ENCODE measurements around the gene TMEM125. TPM values are rescaled to one million over a fixed set of nuclear protein-coding genes. Genes with fewer than 3 reads are reported as not detected.

TMEM125 gene
- total RNA-seq, 1 donor from 2014 or later: 0.52 TPM

DNA sequence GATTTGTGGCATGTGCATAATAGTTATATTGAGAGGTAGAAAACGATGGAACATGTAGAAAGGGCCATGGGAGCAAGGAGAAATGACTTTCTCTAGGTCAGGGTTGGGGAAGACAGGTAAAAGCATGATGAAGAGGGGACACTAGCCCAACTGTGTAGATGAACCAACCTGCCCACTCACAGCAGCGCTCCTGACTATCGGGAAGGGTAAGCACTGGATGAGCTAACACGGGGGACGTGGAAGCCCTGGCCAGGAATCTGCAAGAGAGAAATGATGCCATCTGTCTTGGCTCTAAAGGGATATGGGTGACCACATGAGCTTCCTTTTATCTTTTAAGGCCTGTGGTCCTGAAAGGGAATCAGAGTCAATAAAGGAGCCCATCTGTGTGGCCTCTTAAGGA lies 36.2 kb upstream of the TMEM125 start:
- peaks cover 6 to 11% (median 7%) of the 10 kb centered on the region in 3 donors for H3K4me1 ChIP-seq (ENCODE audit: control insufficient read depth in 3 of 3, insufficient read depth in 3 of 3, low read length in 3 of 3)
- H3K9me3 ChIP-seq (ENCODE audit: control insufficient read depth in 3 of 3, low read length in 3 of 3): no peaks in the 10 kb centered on the region
- H3K27ac ChIP-seq (ENCODE audit: low read depth, low read length): no peak overlapping the region
- H3K9ac ChIP-seq (ENCODE audit: low read depth in 1 of 3, low read length in 3 of 3): no peak overlapping the region
- H3K36me3 ChIP-seq (ENCODE audit: control insufficient read depth in 3 of 3, insufficient read depth in 3 of 3, low read length in 3 of 3): no peaks in the 10 kb centered on the region
- H3K27me3 ChIP-seq (ENCODE audit: control insufficient read depth in 3 of 3, insufficient read depth in 3 of 3, low read length in 3 of 3): peaks cover 0 to 4% (median 0%) of the 10 kb centered on the region in 3 donors
- H3K4me3 ChIP-seq (ENCODE audit: low read length in 3 of 3): no peak overlapping the region

DNA sequence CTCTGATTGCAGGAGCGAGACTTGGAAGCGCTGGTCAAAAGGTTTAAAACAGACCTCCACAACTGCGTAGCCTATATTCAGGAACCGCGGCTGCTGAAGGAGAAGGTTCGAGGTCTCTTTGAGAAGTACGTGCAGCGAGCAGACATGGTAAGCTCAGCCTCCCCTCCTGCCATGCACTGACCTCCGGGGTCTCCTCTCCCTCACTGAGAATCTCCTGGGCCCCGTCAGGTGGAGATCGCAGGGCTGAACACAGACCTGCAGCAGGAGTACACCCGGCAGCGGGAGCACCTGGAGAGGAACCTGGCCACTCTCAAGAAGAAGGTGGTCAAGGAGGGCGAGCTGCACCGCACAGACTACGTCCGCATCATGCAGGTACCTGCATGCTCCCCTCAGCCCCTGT lies 35.5 kb upstream of the TMEM125 start:
- no peak overlapping the region for H3K9ac ChIP-seq (ENCODE audit: low read depth in 1 of 3, low read length in 3 of 3)
- H3K4me3 ChIP-seq (ENCODE audit: low read length in 3 of 3): no peak overlapping the region
- H3K36me3 ChIP-seq (ENCODE audit: control insufficient read depth in 3 of 3, insufficient read depth in 3 of 3, low read length in 3 of 3): no peaks in the 10 kb centered on the region
- no peak overlapping the region for H3K27ac ChIP-seq (ENCODE audit: low read depth, low read length)
- peaks cover 6 to 12% (median 7%) of the 10 kb centered on the region in 3 donors for H3K4me1 ChIP-seq (ENCODE audit: control insufficient read depth in 3 of 3, insufficient read depth in 3 of 3, low read length in 3 of 3)
- H3K9me3 ChIP-seq (ENCODE audit: control insufficient read depth in 3 of 3, low read length in 3 of 3): no peaks in the 10 kb centered on the region
- peaks cover 0 to 4% (median 0%) of the 10 kb centered on the region in 3 donors for H3K27me3 ChIP-seq (ENCODE audit: control insufficient read depth in 3 of 3, insufficient read depth in 3 of 3, low read length in 3 of 3)

DNA sequence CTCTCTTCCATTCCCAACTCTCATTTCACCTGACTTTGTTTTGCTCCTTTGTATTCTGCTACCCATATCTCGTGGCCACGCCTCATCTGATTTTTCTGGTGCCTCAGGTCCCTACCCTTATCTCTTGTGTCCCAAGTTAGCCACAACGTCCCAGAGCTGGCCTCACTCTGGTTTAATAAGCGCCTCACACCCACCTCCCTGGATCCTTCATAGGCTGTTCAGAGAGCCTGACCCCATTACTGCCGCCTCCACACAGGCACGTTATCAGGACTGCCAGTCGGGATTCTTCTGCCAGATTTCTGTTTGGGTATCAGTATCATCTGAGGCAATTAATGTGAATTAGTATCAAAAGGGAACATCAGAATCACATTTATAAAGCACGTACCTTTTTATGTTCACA lies 34.7 kb upstream of the TMEM125 start:
- H3K9ac ChIP-seq (ENCODE audit: low read depth in 1 of 3, low read length in 3 of 3): no peak overlapping the region
- no peaks in the 10 kb centered on the region for H3K9me3 ChIP-seq (ENCODE audit: control insufficient read depth in 3 of 3, low read length in 3 of 3)
- H3K4me1 ChIP-seq (ENCODE audit: control insufficient read depth in 3 of 3, insufficient read depth in 3 of 3, low read length in 3 of 3): peaks cover 6 to 12% (median 7%) of the 10 kb centered on the region in 3 donors
- H3K27ac ChIP-seq (ENCODE audit: low read depth, low read length): no peak overlapping the region
- H3K27me3 ChIP-seq (ENCODE audit: control insufficient read depth in 3 of 3, insufficient read depth in 3 of 3, low read length in 3 of 3): peaks cover 0 to 4% (median 0%) of the 10 kb centered on the region in 3 donors
- H3K36me3 ChIP-seq (ENCODE audit: control insufficient read depth in 3 of 3, insufficient read depth in 3 of 3, low read length in 3 of 3): no peaks in the 10 kb centered on the region
- no peak overlapping the region for H3K4me3 ChIP-seq (ENCODE audit: low read length in 3 of 3)

DNA sequence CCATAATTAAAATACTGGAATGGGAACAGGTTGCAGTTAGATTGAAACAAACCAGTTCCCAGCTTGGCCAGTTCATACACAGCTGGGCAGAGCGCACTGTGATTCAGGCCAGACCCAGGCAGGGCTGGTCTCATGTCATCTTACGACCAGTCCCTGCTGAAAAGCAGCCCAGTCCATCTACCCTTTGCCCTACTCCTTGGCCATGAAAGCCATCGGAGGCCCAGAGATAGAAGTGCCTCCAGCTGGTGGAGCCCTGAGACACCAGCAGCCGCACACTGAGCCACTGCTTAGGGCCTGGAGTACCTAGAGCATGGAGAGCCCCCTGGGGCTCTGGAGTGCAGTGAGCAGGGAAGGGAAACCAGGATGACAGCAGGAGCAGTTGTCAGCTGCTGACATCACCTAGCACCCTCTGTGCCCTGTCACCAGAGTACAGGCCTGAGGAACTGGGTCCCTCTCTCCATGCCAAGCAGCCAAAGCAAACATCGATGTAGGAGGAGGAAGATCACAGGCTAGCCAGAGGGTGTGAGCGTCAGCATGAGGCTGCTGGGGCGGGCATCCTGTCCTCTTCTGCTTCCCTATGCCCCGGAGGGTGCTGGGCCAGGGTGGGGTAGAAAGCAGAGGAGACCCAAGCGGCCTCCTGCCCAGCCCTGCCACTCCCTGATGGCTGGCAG lies 34.2 kb upstream of the TMEM125 start:
- Histone ChIP-seq H3K9me3 (ENCODE audit: control insufficient read depth in 3 of 3, low read length in 3 of 3) (no peaks in the 10 kb centered on the region), H3K36me3 (ENCODE audit: control insufficient read depth in 3 of 3, insufficient read depth in 3 of 3, low read length in 3 of 3) (no peaks in the 10 kb centered on the region), H3K27me3 (ENCODE audit: control insufficient read depth in 3 of 3, insufficient read depth in 3 of 3, low read length in 3 of 3) (peaks cover 0 to 4% (median 0%) of the 10 kb centered on the region in 3 donors), H3K9ac (ENCODE audit: low read depth in 1 of 3, low read length in 3 of 3) (no peak overlapping the region), H3K4me3 (ENCODE audit: low read length in 3 of 3) (no peak overlapping the region), H3K4me1 (ENCODE audit: control insufficient read depth in 3 of 3, insufficient read depth in 3 of 3, low read length in 3 of 3) (peaks cover 6 to 12% (median 7%) of the 10 kb centered on the region in 3 donors), H3K27ac (ENCODE audit: low read depth, low read length) (no peak overlapping the region)

DNA sequence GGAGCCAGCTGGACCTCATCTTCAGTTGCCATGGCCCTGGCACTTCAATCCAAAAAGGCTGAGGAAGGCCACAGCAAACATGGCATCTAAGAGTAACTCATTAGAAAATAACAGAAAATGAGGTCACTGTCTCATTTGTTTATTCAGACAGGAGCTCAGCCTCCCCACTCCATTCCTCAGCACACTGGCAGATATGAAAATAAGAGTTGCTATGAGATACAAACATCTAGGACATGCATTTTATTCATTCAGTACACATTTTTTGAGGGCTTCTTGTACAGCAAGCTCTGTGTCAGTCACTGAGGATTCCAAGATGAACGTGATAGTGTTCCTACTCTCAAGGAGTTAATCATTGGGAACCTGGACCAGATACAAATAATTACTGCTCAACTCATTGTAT lies 32.7 kb upstream of the TMEM125 start:
- no peaks in the 10 kb centered on the region for H3K9me3 ChIP-seq (ENCODE audit: control insufficient read depth in 3 of 3, low read length in 3 of 3)
- no peak overlapping the region for H3K4me3 ChIP-seq (ENCODE audit: low read length in 3 of 3)
- H3K9ac ChIP-seq (ENCODE audit: low read depth in 1 of 3, low read length in 3 of 3): no peak overlapping the region
- H3K36me3 ChIP-seq (ENCODE audit: control insufficient read depth in 3 of 3, insufficient read depth in 3 of 3, low read length in 3 of 3): no peaks in the 10 kb centered on the region
- no peak overlapping the region for H3K27ac ChIP-seq (ENCODE audit: low read depth, low read length)
- peaks cover 6 to 13% (median 7%) of the 10 kb centered on the region in 3 donors for H3K4me1 ChIP-seq (ENCODE audit: control insufficient read depth in 3 of 3, insufficient read depth in 3 of 3, low read length in 3 of 3)
- peaks cover 0 to 4% (median 0%) of the 10 kb centered on the region in 3 donors for H3K27me3 ChIP-seq (ENCODE audit: control insufficient read depth in 3 of 3, insufficient read depth in 3 of 3, low read length in 3 of 3)

DNA sequence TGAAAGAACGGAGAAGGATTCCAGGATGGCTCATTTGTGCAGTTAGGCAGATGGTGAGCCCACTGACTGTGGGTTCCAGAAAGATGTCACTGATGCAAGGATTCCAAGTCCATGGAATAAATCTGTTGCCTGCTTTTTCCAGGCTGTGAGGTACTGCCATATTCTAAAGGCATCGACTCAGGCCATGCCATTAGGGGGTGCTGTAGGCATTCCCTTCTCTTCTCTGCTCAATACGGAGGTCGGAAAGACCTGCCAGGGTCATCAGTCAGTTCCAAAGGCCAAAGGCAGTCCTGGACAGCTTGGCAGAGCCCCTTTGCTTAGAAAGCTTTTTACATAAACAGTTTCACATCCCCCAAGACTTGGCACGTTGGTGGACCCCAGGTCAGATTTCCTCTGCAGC lies 31.7 kb upstream of the TMEM125 start:
- Histone ChIP-seq H3K4me3 (ENCODE audit: low read length in 3 of 3) (no peak overlapping the region), H3K36me3 (ENCODE audit: control insufficient read depth in 3 of 3, insufficient read depth in 3 of 3, low read length in 3 of 3) (no peaks in the 10 kb centered on the region), H3K9me3 (ENCODE audit: control insufficient read depth in 3 of 3, low read length in 3 of 3) (no peaks in the 10 kb centered on the region), H3K9ac (ENCODE audit: low read depth in 1 of 3, low read length in 3 of 3) (no peak overlapping the region), H3K27ac (ENCODE audit: low read depth, low read length) (no peak overlapping the region), H3K4me1 (ENCODE audit: control insufficient read depth in 3 of 3, insufficient read depth in 3 of 3, low read length in 3 of 3) (peaks cover 0 to 7% (median under 1%) of the 10 kb centered on the region in 3 donors), H3K27me3 (ENCODE audit: control insufficient read depth in 3 of 3, insufficient read depth in 3 of 3, low read length in 3 of 3) (peaks cover 0 to 4% (median 0%) of the 10 kb centered on the region in 3 donors)

DNA sequence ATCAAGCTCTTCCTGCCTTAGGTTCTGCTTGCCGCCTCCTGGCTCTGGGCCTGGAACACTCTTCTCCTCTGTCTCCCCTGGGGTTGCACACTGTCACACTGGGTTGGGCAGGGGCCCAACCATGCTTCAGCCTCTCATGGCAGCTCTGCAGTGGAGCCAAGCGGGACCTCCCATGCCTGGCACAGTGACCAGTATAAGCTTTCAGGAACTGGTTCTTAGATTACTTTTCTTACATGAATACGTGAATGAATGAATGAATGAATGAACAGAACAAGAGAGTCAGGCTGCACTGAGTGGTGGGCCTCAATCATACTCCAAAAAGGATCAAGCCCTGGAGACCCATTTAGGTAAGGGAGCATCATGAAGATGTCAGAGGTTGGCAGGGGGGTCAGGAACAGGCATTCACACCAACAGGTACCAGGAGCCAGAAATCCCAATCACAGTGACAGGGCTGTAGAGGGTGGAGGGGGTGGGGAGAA lies 30.8 kb upstream of the TMEM125 start:
- Histone ChIP-seq H3K27ac (ENCODE audit: low read depth, low read length) (no peak overlapping the region), H3K9me3 (ENCODE audit: control insufficient read depth in 3 of 3, low read length in 3 of 3) (no peaks in the 10 kb centered on the region), H3K4me1 (ENCODE audit: control insufficient read depth in 3 of 3, insufficient read depth in 3 of 3, low read length in 3 of 3) (peaks cover 0 to 7% (median 0%) of the 10 kb centered on the region in 3 donors), H3K36me3 (ENCODE audit: control insufficient read depth in 3 of 3, insufficient read depth in 3 of 3, low read length in 3 of 3) (no peaks in the 10 kb centered on the region), H3K27me3 (ENCODE audit: control insufficient read depth in 3 of 3, insufficient read depth in 3 of 3, low read length in 3 of 3) (peaks cover 0 to 4% (median 0%) of the 10 kb centered on the region in 3 donors), H3K4me3 (ENCODE audit: low read length in 3 of 3) (no peak overlapping the region), H3K9ac (ENCODE audit: low read depth in 1 of 3, low read length in 3 of 3) (no peak overlapping the region)

DNA sequence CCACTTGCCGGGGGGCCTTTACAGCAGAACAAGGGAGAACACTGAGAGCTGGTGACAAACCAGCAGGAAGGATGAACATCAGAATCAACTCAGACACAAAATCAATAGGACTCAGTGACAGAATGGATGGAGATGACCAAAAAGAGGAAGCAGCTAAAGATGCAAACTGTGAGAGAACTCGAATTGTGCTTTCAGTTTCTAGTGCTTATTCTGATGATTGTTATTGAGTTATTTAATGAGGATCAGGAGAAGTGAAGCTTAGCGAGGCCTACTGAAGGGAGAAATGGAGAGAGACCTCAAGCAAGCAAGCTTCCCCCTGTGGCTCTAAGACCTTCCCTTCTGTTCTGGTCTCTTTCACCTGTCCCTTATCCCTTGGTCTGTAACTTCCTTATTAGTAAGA lies 30.3 kb upstream of the TMEM125 start:
- Histone ChIP-seq H3K27ac (ENCODE audit: low read depth, low read length) (no peak overlapping the region), H3K9ac (ENCODE audit: low read depth in 1 of 3, low read length in 3 of 3) (no peak overlapping the region)

DNA sequence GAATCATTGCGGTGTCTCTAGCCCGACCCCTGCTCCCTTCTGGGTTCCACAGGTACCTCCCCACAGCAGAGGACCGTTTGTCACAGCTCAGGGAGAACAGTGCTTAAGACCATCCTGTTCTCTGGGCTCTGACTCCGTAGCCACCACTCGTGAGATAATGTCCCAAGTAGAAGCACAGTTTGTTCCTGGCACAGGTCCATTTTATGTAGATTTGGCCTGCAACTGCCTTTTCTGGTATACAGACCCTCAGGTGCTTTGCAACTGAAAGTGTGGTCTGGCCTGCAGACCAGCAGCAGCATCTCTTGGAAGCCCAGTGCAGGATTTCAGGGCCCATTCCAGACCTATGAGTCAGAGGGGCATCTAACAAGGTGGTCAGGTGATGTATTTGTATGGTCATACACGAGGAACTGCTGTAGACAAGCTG lies 28.4 kb upstream of the TMEM125 start:
- Histone ChIP-seq H3K9ac (ENCODE audit: low read depth in 1 of 3, low read length in 3 of 3) (no peak overlapping the region), H3K4me3 (ENCODE audit: low read length in 3 of 3) (no peak overlapping the region), H3K27ac (ENCODE audit: low read depth, low read length) (no peak overlapping the region)

More for the DNA sequence above, 30.3 kb upstream of the TMEM125 start:
- H3K4me1 ChIP-seq (ENCODE audit: control insufficient read depth in 3 of 3, insufficient read depth in 3 of 3, low read length in 3 of 3): peaks cover 0 to 7% (median 0%) of the 10 kb centered on the region in 3 donors
- no peak overlapping the region for H3K4me3 ChIP-seq (ENCODE audit: low read length in 3 of 3)
- no peaks in the 10 kb centered on the region for H3K36me3 ChIP-seq (ENCODE audit: control insufficient read depth in 3 of 3, insufficient read depth in 3 of 3, low read length in 3 of 3)
- H3K9me3 ChIP-seq (ENCODE audit: control insufficient read depth in 3 of 3, low read length in 3 of 3): no peaks in the 10 kb centered on the region
- peaks cover 0 to 4% (median 0%) of the 10 kb centered on the region in 3 donors for H3K27me3 ChIP-seq (ENCODE audit: control insufficient read depth in 3 of 3, insufficient read depth in 3 of 3, low read length in 3 of 3)

DNA sequence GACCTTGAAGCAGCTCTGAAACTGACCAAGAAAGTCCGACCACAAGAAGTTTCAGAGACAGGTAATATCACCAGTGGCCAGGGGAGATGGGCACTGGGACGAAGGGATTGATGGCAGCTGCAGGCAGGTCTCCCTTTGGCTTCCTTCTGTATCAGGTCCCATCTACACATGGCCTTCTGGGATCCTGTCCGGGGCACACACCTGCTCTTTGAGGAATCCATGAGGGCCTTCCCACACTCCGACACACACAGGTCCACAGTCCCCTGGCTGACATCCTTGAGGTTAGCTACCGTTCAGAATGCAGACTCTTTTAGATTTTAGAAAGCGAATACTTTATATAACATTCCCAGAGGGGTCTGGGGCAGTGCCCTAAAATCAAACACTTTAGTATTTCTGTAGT lies 26.5 kb upstream of the TMEM125 start:
- Histone ChIP-seq H3K4me3 (ENCODE audit: low read length in 3 of 3) (no peak overlapping the region), H3K4me1 (ENCODE audit: control insufficient read depth in 3 of 3, insufficient read depth in 3 of 3, low read length in 3 of 3) (peaks cover 0 to 5% (median 0%) of the 10 kb centered on the region in 3 donors), H3K9me3 (ENCODE audit: control insufficient read depth in 3 of 3, low read length in 3 of 3) (no peaks in the 10 kb centered on the region), H3K27ac (ENCODE audit: low read depth, low read length) (no peak overlapping the region), H3K27me3 (ENCODE audit: control insufficient read depth in 3 of 3, insufficient read depth in 3 of 3, low read length in 3 of 3) (no peaks in the 10 kb centered on the region), H3K36me3 (ENCODE audit: control insufficient read depth in 3 of 3, insufficient read depth in 3 of 3, low read length in 3 of 3) (no peaks in the 10 kb centered on the region), H3K9ac (ENCODE audit: low read depth in 1 of 3, low read length in 3 of 3) (no peak overlapping the region)

More for the DNA sequence above, 28.4 kb upstream of the TMEM125 start:
- Histone ChIP-seq H3K4me1 (ENCODE audit: control insufficient read depth in 3 of 3, insufficient read depth in 3 of 3, low read length in 3 of 3) (peaks cover 0 to 7% (median 0%) of the 10 kb centered on the region in 3 donors), H3K36me3 (ENCODE audit: control insufficient read depth in 3 of 3, insufficient read depth in 3 of 3, low read length in 3 of 3) (no peaks in the 10 kb centered on the region), H3K27me3 (ENCODE audit: control insufficient read depth in 3 of 3, insufficient read depth in 3 of 3, low read length in 3 of 3) (no peaks in the 10 kb centered on the region), H3K9me3 (ENCODE audit: control insufficient read depth in 3 of 3, low read length in 3 of 3) (no peaks in the 10 kb centered on the region)

All from skeletal muscle tissue (tissue), 4 donors.